OCI-LY1 (cell line): ENCODE results near the gene NUP93.

Source experiments
- H2AFZ ChIP-seq: fragments of 200-600 bp; sonication (generic), shearing (Covaris generic); 2 replicates; pipeline ENCODE4 v1.6.0; 2014; ENCODE audit warnings: antibody characterized with exemption, mild to moderate bottlenecking, low read length
- H3F3A ChIP-seq: fragments of 200-600 bp; sonication (generic), shearing (Covaris generic); 2 replicates; pipeline ENCODE4 v1.6.0; 2014; ENCODE audit warnings: mild to moderate bottlenecking, antibody characterized with exemption, low read length, moderate library complexity; ENCODE audit not compliant: insufficient read depth
- H3K27ac ChIP-seq: fragments of 200-600 bp; sonication (generic); 2 replicates; pipeline ENCODE4 v1.5.1; 2014; ENCODE audit warnings: low read length, mixed run types, mild to moderate bottlenecking, low read depth; ENCODE audit not compliant: poor library complexity, severe bottlenecking
- H3K27me3 ChIP-seq: fragments of 200-600 bp; sonication (generic); 2 replicates; pipeline ENCODE4 v1.6.0; 2014; ENCODE audit warnings: antibody characterized with exemption, mild to moderate bottlenecking, low read length, moderate library complexity; ENCODE audit not compliant: insufficient read depth
- H3K36me3 ChIP-seq: fragments of 200-600 bp; sonication (generic); 2 replicates; pipeline ENCODE4 v1.6.1; 2014; ENCODE audit warnings: mild to moderate bottlenecking, antibody characterized with exemption, low read length, moderate library complexity, mixed read lengths; ENCODE audit not compliant: insufficient read depth
- H3K4me1 ChIP-seq: fragments of 200-600 bp; sonication (generic); 2 replicates; pipeline ENCODE4 v1.5.1; 2014; ENCODE audit warnings: mild to moderate bottlenecking, low read length, moderate library complexity; ENCODE audit not compliant: insufficient read depth, severe bottlenecking
- H3K4me2 ChIP-seq: fragments of 200-600 bp; sonication (generic), shearing (Covaris generic); 2 replicates; pipeline ENCODE4 v1.6.1; 2014; ENCODE audit warnings: low read length
- H3K4me3 ChIP-seq: fragments of 200-600 bp; sonication (generic); 2 replicates; pipeline ENCODE4 v1.5.1; 2014; ENCODE audit warnings: low read length, low read depth, mild to moderate bottlenecking, mixed read lengths; ENCODE audit not compliant: poor library complexity, severe bottlenecking
- H3K79me2 ChIP-seq: fragments of 200-600 bp; shearing (Covaris generic); 2 replicates; pipeline ENCODE4 v1.6.1; 2016; ENCODE audit warnings: mixed run types, low read length, mixed read lengths; ENCODE audit not compliant: insufficient read depth
- H3K9ac ChIP-seq: fragments of 200-600 bp; sonication (generic), shearing (Covaris generic); 2 replicates; pipeline ENCODE4 v1.6.1; 2014; ENCODE audit warnings: mild to moderate bottlenecking, low read length, mixed read lengths
- H3K9me2 ChIP-seq: fragments of 200-600 bp; sonication (generic), shearing (Covaris generic); 2 replicates; pipeline ENCODE4 v1.6.1; 2014; ENCODE audit warnings: low read depth, mild to moderate bottlenecking, low read length, mixed read lengths
- H3K9me3 ChIP-seq: fragments of 200-600 bp; shearing (Covaris generic); 2 replicates; pipeline ENCODE4 v1.6.1; 2014; ENCODE audit warnings: low read length, mixed read lengths
- H4K20me1 ChIP-seq: fragments of 200-600 bp; sonication (generic), shearing (Covaris generic); 2 replicates; pipeline ENCODE4 v1.6.0; 2016; ENCODE audit warnings: mild to moderate bottlenecking, low read length; ENCODE audit not compliant: insufficient read depth
- CTCF ChIP-seq: fragments of 200-600 bp; sonication (generic), shearing (Covaris generic); IDR thresholded peaks from 2 replicates; pipeline ENCODE4 v1.5.1; 2017; ENCODE audit warnings: mild to moderate bottlenecking, antibody characterized with exemption, low read length, moderate library complexity, mixed read lengths
- EZH2 ChIP-seq: fragments of 200-600 bp; sonication (generic), shearing (Covaris generic); IDR thresholded peaks from 2 replicates; pipeline ENCODE4 v1.8.0; 2017; ENCODE audit warnings: borderline replicate concordance, mixed run types, mild to moderate bottlenecking, antibody characterized with exemption, low read length, moderate library complexity, mixed read lengths

Gene NUP93

DNA sequence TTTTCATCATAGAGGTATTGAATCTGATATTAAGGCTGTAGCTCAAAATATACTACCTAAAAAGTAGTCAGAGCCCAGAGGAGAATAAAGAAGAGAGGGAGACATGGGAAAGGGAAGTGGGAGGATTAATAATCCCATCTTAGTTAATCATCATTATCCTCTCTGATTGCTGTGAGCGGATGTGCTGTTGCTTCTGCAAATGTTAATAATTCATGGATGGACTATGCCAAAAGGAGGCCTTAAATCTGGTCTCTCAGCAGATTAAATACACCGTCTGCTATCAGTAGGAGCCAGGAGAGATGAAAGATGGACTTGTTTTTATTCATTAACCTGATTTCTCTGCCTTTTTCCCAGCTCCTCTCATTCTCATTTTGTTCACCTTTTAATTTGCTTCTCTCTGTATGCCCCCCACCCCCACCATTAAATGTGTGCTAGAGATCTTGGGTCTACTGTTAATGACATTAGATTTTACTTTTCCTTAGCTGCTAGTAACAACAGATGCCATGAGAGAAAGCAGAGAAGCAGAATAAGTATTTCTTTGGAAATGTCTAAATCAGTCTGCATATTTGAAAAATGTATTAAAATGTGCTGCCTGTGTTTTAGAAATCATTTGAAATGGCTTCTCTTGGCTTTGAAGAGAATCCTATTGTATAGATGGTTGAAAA is 44.2 kb downstream of the NUP93 start:
- no peak overlapping the region for H3K4me3 ChIP-seq
- no peak overlapping the region for H2AFZ ChIP-seq
- no peak overlapping the region for H3K4me2 ChIP-seq
- H3K27me3 ChIP-seq = no peaks in the 10 kb centered on the region
- H3F3A ChIP-seq = no peaks in the 10 kb centered on the region
- no peaks in the 10 kb centered on the region for H3K4me1 ChIP-seq
- H4K20me1 ChIP-seq = no peaks in the 10 kb centered on the region
- no peak overlapping the region for H3K9ac ChIP-seq
- peaks cover 4% of the 10 kb centered on the region; the same call in 1 of the 2 replicates for H3K79me2 ChIP-seq
- no peaks in the 10 kb centered on the region for H3K9me2 ChIP-seq
- TF ChIP-seq CTCF (no peak), EZH2 (no peak)
- no peak overlapping the region for H3K27ac ChIP-seq
- no peaks in the 10 kb centered on the region; the same call in 1 of the 2 replicates for H3K36me3 ChIP-seq
- H3K9me3 ChIP-seq = no peaks in the 10 kb centered on the region

DNA sequence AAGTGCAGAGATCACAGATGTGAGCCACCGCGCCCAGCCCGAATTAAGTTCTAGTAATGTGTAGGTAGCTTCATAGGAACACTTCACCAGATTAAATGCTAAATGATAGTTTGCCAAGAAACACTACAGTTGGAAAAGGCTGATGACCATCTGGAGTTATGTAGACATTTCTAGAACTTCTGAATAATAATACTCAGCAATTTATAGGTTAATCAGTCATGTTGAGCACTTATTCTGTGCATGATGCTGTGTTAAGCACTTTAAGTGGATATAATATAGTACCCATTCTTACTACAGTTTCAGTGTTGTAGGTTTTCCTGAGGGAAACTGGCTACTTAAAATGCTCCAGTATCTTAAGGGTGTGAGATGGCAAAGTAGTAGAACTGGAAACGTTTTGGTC is 45.2 kb downstream of the NUP93 start:
- H3K4me1 ChIP-seq = no peaks in the 10 kb centered on the region
- TF ChIP-seq CTCF = no peak
- TF ChIP-seq EZH2 = no peak
- no peaks in the 10 kb centered on the region for H3K9me3 ChIP-seq
- no peaks in the 10 kb centered on the region for H3K9me2 ChIP-seq
- no peak overlapping the region for H3K27ac ChIP-seq
- H3F3A ChIP-seq = no peaks in the 10 kb centered on the region
- no peak overlapping the region for H2AFZ ChIP-seq
- H3K79me2 ChIP-seq = no peaks in the 10 kb centered on the region
- H3K9ac ChIP-seq = no peak overlapping the region
- no peak overlapping the region for H3K4me3 ChIP-seq
- H4K20me1 ChIP-seq = no peaks in the 10 kb centered on the region
- no peak overlapping the region for H3K4me2 ChIP-seq
- H3K27me3 ChIP-seq = no peaks in the 10 kb centered on the region
- no peaks in the 10 kb centered on the region for H3K36me3 ChIP-seq

DNA sequence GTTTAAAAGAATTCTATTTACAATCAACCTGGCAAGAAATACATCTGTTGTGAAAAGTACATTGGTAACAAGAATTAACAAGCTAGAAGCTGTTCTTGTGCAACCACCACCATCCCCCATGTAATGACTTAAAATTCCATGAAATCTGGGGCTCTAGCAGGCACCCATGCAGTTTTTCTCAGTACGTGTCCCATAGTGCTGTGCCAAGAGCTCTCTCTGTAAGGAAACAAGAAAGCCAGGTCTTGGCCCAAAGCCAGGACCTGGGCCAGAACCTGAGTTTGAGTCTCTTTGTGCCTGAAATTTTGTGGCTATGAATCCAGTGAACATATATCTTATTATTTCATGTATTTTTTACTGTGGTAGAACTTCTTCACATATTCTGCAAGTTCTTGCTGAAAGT is 46.6 kb downstream of the NUP93 start:
- no peak overlapping the region for H3K27ac ChIP-seq
- H3F3A ChIP-seq = no peaks in the 10 kb centered on the region
- H3K36me3 ChIP-seq = no peaks in the 10 kb centered on the region
- no peaks in the 10 kb centered on the region for H3K9me3 ChIP-seq
- TF ChIP-seq CTCF (no peak), EZH2 (no peak)
- H2AFZ ChIP-seq = no peak overlapping the region
- H3K4me2 ChIP-seq = no peak overlapping the region
- no peaks in the 10 kb centered on the region for H4K20me1 ChIP-seq
- H3K9ac ChIP-seq = no peak overlapping the region
- H3K4me1 ChIP-seq = no peaks in the 10 kb centered on the region
- no peaks in the 10 kb centered on the region for H3K27me3 ChIP-seq
- no peaks in the 10 kb centered on the region for H3K9me2 ChIP-seq
- H3K4me3 ChIP-seq = no peak overlapping the region
- no peaks in the 10 kb centered on the region for H3K79me2 ChIP-seq
